M059J (cell line): Measurements from ENCODE around the gene HS3ST4. TPM values are rescaled to one million over a fixed set of nuclear protein-coding genes. Genes with fewer than 3 reads are reported as not detected.
A peak's percentile ranks its signal among the peaks of the same experiment; 100 is the strongest.

Source experiments
- DNase-seq: peaks from one replicate; pipeline ENCODE4 v3.0.0-alpha.2; 2012; ENCODE audit warnings: low read depth
- total RNA-seq: library from RNA; depleted of rRNA; stranded (reverse); fragments of >200 nt; shearing (Covaris generic); gene quantifications from 2 replicates; pipeline ENCODE4 v1.2.3, GENCODE V29; 2014; rRNA removed

Gene HS3ST4
- total RNA-seq, result not detected in 2 replicates

DNA sequence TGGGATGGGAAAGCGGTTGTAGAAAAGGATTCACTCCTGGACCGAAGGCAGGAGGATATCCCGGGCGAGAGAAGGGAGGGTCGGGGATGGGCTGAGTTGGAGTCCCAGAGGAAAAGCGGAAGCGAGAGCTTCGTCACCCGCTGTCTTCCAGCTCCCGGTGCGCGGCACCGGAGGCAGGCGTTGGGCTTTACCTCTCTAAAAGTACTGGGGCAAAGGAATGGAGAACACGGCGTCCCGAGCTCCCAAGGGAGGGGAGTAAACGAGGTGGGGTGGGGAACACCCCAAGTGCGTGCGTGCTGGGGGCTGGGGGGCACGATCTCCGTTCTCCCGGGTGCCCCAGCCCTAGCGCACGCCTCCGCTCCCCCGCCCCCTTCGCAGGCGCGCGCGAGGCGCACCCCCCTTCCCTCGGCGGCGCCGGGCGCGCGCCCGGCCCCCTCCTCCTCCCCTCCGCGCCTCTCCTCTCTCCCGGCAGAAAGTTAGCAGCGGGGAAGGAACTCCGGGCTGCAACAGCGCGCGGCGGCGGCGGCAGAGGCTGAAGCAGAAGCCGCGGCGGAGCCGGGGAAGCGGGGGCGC is at the start of gene HS3ST4:
Gene HS3ST4 (plus strand): TSS at position 441 of the 573 bp plus-strand sequence.
- no peak for DNase-seq

DNA sequence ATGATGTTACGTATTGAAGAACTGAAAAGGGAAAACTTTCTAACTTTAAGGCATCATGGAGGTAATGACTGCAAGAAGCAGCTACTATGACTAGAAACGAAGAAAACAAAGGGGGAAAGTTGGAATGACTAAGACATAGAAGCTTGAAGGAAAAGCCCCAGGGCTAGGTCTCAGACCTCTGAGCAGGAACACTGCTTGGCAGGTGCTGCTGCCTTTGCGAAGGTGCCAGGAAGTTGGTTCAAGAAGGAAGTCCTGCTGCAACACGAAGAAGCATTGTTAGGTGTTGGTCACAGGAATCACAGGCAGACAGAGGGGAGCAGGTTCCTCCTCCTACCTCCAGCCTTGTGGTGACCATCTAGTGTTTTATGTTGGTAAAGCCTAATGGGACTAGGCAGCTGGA is 48.1 kb upstream of the HS3ST4 start:
- no peak for DNase-seq

DNA sequence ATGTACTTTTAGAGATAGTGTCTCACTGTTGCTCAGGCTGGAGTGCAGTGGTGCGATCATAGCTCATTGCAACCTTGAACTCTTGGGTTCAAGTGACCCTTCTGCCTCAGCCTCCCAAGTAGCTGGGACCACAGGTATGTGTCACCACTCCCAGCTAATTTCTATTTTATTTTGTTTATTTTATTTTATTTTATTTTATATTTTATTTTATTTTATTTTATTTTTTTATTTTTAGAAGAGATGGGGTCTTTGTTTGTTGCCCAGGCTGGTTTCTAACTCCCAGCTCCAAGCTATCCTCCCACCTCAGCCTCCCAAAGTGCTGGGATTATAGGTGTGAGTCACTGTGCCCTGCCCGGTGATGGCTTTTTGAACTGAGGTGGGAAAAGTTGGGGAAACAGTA is 35.1 kb upstream of the HS3ST4 start:
- no peak for DNase-seq

DNA sequence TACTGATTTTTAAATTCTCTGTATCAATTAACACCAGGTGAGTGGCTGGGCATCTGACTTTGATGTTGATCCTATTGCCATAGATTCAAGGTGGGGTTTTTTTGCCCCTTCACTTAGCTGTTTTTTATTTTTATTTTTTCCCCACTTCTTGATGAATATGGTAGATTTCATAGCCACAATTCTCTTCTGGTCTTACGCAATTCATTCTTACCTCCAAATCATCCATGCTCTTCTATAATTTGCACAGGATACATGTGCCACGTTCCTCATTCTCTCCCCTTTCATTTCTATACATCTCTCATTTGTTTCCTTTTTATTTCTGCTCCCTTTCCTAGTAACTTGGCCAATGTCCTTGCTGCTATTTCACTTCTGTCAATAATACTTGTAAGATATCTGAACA is 14.9 kb upstream of the HS3ST4 start:
- no peak for DNase-seq

DNA sequence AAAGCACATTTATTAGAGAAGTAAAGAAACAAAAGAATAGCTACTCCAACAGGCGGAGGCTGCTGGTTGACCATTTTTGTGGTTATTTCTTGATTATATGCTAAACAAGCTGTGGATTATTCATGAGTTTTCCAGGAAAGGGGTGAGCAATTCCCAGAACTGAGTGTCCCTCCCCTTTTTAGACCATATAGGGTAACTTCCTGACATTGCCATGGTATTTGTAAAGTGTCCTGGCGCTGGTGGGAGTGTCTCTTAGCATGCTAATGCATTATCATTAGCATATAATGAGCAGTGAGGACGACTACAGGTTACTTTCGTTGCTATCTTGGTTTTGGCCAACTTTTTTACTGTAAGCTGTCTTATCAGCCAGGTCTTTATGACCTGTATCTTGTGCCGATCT is 12.2 kb upstream of the HS3ST4 start:
- DNase-seq, result peak; percentile 22

DNA sequence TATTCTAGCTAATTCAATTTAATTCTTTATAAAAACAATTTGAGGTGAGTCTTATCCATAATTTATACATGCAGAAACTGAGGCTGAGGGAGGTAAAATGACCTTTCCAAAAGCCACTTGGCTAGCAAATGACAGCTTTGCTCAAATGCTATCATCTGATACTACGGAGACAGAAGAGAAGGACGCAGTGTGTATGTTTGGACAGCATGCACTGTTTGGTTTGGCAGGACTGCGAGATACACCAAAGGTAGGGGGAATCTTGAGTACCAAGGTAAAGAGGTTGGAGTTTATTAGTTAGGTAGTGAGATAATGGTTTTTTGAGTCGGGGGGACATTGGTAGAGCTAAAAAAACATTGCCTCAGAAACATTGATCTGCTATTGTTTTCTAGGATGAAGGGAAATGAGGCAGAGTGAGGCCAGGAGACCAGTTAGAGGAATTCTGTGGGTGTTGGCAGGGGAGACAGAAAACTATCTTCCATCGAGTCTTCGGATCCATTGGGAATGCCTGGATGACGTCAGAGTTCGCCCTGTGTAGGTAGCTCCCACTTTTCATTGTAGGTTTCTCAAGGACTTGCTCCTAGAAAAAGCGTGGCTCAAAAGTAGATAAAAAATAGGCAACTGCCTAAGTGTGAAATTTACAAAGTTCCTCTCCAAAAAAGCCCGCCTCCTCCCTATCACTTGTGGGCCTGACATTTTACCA is 2.5 kb upstream of the HS3ST4 start:
- DNase-seq, result no peak

DNA sequence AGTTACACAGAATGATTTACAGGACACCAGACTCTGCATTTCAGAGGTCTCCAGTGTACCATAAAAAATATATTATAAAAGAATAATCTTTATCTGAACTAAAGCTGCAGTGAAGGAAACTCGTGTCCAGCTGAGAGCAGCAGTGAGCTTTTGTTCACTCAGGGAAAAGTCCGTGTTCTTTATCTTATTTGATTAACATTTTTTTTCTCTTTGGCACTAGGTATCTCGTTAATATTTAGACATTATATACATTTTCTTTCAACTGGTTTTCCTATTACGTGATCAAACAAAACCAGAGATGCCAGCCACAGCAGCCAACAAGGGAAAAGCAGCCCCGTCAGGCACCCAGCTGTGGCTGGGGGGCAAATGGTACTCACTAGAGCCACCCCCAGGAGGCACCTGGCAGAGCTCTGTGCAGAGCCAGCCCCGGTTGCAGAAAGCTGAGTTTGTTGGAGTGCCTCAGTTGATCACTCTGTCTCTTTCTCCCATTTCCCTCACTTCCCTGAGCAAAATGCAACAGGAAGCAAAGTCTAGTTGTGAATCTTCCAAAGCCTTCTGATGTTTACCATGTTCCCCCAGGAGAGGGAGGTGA is 1.1 kb upstream of the HS3ST4 start:
- DNase-seq, result no peak

DNA sequence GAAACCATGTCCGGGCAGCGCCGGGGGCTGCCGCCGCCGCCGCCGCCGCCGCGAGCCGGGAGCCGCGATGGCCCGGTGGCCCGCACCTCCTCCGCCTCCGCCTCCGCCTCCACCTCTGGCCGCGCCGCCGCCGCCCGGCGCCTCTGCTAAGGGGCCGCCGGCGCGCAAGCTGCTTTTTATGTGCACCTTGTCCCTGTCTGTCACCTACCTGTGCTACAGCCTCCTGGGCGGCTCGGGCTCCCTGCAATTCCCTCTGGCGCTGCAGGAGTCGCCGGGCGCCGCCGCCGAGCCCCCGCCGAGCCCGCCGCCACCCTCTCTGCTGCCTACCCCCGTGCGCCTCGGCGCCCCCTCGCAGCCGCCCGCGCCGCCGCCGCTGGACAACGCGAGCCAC is 587 bp downstream of the HS3ST4 start:
- no peak for DNase-seq

DNA sequence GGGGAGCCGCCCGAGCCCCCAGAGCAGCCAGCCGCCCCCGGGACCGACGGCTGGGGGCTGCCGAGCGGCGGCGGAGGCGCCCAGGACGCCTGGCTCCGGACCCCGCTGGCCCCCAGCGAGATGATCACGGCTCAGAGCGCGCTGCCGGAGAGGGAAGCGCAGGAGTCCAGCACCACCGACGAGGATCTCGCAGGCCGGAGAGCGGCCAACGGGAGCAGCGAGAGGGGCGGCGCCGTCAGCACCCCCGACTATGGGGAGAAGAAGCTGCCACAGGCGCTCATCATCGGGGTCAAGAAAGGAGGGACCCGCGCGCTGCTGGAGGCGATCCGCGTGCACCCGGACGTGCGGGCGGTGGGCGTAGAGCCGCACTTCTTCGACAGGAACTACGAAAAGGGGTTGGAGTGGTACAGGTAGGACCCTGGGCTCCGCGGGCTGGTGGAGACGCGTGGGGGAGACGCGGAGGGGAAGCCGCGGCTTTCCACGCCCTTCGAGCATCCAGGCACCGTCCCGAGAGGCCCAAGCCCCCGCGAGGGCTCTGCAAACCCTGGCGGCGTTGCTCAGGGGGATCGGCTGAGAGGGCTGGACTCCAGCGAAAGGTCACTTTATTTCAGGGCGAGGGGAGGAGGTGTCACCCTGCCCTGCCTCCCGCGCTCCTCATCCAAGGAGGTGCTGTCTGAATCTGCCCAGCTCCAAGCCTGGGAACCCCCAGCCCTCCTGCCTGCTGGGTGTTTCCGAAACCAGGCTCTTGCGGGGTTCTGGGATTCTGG is 1.2 kb downstream of the HS3ST4 start:
- DNase-seq, result no peak

DNA sequence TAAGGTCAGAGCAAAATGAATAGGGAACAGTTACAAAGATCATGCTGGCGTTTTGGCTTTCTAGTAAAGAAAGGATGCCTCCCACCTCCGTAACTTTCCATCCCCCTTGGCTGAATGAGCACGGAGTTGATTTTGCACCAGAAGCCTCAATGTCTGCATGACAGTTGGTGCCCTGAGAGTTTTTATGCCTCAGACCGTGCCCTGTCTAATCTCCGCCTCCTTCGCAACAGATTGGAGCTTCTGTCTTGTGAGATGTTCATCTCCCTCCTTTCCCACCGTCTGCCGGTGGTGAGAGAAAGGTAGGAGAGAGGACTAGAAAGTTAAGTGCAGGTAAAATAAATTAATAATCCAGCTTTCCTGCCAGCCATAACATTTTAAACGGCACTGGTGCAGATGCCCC is 1.9 kb downstream of the HS3ST4 start:
- no peak for DNase-seq

DNA sequence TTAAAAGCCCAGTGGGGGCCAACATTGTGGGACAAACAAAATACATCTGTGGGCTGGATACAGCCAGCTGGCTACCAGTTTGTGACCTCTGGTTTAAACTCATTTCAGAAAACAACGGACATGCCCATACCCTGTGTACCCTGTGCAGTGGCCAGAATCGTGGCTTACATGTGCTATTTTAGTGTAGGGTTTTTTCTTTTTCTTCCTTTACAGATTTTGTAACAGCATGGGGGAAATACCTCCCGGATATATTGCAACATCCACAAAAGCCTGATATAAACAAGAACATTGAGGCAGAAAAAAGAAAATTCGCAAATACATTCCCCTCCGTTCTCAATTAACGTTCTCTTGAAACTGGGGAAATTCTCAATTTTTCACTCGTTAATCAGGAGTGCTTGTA is 7.3 kb downstream of the HS3ST4 start:
- no peak for DNase-seq

DNA sequence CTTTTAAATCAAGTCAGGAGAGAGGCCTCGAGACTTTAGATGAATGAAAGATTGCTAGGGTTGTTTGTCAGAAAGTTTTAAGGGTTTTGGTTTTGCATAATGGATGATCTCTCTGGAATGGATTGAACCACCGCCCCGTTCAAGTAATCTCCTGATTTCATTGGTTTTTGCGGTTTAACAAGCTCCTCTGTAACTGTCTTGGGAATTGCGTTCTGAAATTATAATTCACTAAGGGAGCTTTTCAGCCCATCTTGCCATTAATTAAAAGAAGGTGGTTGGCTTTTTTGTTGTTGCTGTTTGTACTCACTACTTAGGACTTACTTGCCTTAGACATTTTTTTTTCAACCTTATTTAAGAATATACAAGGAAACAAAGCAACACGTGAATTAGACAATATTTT is 8.8 kb downstream of the HS3ST4 start:
- no peak for DNase-seq

DNA sequence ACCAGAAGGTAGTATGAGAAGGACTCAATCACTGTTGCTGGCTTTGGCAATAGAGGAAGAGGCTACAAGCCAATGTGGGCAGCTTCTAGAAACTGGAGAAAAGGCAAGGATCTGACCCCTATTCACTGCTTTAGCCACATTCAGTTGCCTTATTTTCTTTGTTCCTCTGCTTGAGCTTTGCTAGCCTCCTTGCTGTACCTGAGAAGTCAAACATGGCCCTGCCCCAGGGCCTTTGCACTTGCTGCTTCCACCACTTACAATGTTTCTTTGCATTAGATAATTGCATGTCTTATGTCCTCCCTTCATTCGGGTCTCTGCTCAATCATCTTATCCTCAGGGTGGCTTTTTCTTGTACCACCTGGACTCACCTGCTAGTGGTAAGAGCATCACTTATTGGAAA is 15.8 kb downstream of the HS3ST4 start:
- DNase-seq, result no peak

DNA sequence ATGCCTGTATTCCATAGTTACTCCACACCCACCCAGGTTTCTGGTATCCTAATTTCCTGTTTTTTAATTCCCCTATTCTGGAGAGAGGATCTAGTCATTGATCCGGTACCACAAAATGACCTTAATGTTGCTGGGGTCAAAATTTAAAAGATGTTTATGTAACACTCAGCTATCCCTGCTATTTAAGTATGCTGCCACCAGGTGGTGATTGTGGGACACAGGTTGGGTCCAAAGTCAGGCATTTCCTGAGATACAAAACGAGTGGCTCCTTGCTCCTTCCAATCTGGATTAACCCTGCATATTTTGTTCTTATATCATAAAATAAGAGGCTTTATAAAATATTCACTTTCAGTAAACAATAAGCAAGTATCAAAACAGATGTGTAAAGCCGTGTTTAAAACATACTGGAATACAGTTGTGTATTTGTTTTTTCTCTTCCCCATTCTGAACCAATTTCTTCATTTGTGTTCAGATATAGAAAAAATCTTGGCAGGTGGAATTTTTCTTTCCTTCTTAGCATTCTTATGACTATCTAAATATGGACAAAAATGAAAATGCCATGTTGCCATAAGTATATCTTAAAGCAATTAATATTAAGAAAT is 16.3 kb downstream of the HS3ST4 start:
- DNase-seq, result peak; percentile 8

DNA sequence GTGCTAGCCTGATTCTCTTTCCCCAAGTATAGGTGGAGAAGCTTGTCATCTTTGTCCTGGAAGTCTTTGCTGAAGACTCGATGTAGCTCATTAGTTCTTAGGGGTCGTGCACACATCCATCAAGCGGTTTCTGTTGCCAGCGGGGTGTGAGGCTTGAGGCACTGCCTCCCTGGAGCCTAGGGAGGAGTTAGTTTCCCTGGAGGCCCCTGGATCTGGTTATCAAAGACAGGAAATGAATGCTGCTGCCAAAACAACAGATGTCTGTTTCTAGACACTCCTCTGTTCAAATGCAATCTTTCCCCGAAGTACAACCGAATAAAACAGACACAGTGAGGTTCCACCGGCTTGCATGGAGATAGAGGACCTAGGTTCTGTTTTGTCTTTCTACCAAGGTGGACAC is 17.5 kb downstream of the HS3ST4 start:
- no peak for DNase-seq

DNA sequence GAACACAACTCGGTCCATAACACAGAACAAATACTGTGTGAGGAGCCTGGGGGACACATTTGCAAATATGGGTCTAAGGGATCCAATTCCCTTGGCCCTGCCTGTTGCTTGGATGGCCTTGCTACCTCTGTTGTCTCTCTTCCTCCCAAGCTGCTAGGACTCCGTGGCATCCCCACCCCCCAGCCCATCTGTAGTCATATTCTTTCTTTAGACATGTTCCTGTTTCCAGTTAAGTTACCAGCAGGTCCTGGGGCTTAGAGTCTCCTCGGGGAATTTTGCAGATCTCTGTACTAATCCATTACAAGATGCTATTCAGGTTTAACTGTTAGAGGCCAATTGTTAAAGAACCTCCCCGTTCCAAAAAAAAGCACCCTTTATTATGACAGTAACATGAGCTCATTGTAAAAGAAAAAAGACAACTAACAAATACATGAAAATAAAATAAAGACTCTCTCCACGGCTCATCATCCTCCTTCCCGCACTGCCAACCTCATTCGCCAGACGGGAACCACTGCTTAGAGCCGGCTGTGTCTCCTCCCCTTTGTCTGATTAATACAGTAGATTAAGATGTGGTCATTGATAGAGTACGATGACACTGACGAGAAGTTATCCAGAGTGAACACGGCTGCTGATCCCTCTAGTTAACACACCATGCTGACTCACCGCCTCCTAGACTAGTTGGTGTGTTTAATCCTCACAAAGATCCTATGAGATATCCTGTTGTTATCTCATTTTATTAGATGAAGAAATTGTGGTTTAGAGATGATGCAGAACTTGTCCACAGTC is 22.2 kb downstream of the HS3ST4 start:
- DNase-seq, result peak; percentile 67

DNA sequence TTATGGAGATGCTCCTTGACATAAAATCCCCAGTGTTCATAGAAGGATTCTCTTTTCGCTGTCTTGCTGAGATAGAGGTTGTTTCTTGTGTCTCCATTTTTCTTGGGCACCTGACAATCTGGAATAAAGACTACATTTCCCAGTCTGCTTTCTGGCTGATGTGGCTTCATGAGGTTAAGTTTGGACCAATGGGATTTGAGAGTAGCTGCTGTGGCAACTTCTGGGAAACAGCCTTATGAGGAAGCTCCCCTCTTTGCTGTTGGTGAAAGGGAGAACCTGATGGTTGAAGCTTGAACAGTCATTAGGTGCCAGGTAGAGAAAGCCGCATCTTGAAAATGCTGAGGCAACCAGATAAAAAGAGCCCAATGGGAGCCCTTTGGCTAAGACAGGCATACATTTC is 24.4 kb downstream of the HS3ST4 start:
- DNase-seq, result no peak

DNA sequence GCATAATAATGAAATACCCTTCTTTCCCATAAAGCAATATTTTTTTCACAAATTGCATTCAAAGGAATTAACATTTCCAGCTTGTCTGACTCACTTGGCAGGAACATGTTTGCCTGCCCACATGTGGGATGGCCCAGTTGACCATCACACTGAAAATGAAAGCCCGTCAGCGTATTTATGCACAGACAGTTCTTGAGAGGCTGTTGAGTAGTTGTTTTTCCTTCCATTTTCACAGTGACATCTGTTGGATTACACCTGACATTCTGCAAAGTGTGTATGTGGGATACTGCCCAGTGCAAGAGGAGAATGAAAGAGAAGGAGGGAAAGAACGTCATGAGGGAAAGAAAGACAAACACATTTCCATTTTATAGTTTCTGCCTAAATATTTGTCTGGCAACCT is 29.7 kb downstream of the HS3ST4 start:
- DNase-seq, result no peak

DNA sequence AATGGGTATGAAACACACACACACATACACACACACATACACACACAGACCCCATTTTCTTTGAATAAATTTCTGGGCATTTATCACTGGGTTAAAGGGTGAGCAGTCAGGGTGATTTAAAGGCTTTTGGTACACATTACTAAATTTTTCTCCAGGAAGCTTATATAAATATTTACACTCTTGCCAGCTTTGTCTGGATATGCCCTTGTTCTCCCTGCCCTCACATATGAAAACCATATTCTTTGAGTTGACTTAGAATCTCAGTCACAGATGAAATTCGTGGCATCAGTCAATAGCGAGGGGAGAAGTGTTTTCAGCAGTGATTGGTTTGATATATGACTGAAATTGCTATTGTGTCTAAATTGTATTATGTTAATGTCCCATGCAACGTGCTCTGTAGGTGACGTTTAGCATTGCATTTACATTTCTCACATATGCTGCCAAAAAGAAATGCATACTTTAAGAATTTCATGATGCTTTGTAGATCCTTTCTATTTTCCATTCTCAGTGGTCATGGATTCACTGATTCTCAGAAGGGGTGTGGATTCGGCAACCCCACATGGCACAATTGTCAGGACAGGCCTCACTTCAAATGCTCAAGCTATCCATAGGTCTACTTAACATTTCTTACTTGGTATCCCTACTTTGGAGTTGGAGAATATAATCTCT is 34.8 kb downstream of the HS3ST4 start:
- DNase-seq, result no peak

DNA sequence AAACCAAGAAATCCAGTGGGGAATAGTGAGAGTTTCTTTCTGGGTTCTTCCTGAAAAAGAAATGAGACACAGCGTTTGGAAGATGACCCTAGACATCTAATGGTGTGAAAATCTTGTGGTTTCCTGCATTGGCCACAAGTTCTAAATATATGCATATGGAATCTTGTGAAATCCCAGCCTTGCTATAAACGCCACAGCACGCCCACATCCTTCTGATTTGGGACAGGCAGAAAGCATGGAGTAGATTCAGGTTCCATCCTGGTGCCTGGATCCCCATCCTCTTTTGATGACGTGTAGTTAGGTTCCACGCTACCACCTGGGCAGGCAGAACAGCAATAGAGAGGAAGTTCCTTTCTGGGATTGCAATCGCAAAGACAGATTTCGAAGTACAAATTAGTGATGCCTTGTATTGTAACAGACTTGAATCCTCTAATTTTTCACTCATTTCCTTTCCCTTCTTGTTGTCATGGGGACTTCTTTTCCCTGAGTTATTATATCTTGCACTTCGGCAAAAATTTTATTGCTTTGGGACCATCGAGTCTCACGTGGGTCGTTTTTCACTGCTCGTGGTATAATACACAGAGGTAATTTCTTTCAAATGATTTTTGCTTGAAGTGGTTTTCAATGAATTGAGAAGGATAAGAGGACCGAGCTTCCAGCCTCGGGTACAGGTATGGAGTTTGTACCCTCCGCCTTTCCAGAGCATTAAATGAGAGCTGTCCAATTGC is 37.6 kb downstream of the HS3ST4 start:
- no peak for DNase-seq
